Measurements from ENCODE around the gene MYOZ1.
"Not testable (repeated sequence)": the region's sequence is repeated elsewhere in the genome, so short reads cannot be mapped to it uniquely, and the experiment has no call there.

The MYOZ1 gene, protein sequence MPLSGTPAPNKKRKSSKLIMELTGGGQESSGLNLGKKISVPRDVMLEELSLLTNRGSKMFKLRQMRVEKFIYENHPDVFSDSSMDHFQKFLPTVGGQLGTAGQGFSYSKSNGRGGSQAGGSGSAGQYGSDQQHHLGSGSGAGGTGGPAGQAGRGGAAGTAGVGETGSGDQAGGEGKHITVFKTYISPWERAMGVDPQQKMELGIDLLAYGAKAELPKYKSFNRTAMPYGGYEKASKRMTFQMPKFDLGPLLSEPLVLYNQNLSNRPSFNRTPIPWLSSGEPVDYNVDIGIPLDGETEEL

DNA sequence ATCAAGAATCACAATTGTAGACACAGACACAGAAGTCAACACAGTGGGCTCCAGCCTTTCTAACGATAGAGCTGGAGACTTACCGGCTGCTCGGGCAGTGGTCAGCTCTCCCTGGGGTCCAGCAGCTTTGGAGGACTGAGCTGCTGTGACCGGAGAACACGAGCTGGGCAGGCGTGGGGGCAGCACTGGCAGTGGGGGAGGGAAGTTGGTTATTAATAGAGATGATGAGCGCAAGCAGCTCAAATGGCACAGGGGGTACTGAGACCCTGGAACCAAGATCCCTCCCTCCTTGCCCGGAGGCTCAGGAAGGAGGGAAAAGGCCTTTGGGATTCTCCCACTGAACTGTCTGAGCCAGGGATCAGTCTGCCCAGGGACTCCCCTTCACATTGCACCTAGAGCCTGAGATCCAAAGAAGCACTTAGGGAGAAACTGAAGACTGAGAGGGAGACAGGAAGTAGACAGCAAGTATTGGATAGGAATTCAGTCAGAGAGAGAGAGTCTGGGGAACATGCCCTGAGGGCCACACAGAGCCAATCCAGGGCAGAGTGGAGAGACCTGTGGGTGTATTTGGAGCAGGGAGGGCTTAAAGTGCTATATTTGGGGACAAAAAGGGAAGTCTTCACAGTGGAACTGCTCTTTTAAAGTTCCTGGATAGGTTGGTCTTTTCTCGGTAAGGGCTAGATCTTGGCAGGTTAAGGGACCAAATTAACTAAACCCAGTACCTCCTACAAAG lies at the start of gene MYOZ1:
TSS of gene MYOZ1 (minus strand) at position 147 of the 733 bp plus-strand sequence. CDS start 1,457 bp downstream, outside the sequence.
- DNase-seq = no peak

DNA sequence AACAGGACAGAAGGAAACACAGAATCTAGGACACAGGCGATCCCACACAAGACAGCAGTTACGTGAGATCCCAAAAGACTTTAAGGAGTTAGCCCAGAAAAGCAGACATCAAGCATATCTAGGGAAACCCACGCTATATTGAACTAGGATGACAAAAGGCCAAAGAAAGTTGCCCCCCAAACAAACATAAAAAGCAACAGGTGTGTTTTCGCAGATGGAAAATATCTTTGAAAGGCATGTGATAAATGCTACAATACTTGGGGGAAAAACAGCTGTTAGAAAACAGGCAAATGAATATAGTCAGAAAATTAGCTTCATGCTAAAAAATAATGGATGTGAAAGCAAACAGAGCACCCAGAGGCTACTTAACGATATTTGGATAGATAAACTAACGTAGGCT lies 49.5 kb upstream of the MYOZ1 start:
- not testable (repeated sequence) for DNase-seq

DNA sequence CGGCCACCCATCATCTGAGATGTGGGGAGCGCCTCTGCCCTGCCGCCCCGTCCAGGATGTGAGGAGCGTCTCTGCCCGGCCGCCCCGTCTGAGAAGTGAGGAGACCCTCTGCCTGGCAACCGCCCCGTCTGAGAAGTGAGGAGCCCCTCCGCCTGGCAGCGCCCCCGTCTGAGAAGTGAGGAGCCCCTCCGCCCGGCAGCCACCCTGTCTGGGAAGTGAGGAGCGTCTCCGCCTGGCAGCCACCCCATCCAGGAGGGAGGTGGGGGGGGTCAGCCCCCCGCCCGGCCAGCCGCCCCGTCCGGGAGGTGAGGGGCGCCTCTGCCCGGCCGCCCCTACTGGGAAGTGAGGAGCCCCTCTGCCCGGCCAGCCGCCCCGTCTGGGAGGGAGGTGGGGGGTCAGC lies 48.3 kb upstream of the MYOZ1 start:
- DNase-seq = not testable (repeated sequence)

DNA sequence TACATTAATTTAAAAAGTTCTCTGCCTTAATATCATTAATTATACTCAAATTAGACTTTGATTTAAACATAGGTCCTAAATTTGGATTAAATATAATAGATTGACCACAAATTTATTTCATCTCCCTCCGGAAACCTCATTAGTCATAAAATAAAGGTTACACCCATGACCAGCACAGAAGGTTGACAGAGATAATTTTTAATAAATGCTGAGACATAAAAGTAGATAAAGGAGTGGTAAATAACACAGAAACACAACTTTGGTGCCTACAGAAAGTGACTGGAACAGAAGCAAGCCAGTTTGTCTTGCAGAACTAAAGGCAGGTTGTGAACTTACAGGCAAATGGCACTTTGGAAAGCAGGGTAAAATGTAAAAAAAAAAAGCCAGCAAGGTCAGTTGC lies 46.4 kb upstream of the MYOZ1 start:
- DNase-seq = not testable (repeated sequence)

- DNase-seq = not testable (repeated sequence)
These were observed 33.3 kb upstream of the MYOZ1 start for GRCh38 chr10:73674546-73674945.

DNA sequence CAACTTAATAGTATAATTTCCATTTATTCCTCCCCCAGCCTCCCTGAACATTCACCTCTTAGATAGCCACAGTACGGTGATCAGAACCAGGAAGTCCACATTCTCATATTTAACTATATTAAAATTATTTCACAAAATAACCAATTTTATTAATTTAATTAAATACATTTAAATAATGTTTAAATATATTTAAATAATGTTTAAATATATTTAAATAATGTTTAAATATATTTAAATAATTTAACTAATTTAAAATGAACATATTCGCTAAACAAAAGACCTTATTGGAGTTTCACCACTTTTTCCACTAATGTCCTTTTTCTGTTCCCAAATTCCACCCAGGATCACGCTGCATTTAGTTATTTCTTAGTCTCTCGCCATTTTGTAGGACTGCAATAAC lies 27.1 kb upstream of the MYOZ1 start:
- not testable (repeated sequence) for DNase-seq

DNA sequence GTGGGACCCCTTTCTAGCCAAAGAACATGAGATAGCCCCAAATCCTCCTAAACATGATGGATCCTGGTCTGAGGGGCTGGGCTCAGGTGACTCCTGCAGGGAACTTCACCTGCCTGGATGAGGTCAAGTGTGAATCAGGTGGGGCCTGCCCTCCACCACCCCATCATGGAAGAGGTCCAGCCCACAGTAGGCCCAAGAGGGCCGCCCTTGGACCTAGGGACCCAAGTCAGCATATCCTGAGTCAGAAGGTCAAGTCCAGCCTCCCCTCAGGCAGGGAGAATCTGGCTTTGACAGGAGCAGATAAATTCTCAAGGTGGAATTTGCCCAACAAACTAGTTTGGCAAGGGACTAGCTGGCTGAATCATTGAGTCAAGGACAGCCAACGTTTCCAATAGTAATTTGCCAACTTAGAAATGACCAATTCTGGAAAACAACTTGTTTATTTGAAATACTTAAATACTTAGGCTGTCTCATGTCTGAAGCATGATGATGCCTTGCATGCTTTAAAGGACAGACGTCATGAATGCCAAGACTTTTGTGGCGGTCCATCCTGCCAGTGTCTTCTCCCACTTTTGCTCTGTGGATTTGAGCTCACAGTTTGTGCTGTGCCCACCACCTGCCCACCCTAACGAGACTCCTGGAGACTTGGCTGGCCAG lies 25.0 kb upstream of the MYOZ1 start:
- DNase-seq = not testable (repeated sequence)

GRCh38 chr10:73665581-73665980 lies 24.3 kb upstream of the MYOZ1 start:
- not testable (repeated sequence) for DNase-seq

DNA sequence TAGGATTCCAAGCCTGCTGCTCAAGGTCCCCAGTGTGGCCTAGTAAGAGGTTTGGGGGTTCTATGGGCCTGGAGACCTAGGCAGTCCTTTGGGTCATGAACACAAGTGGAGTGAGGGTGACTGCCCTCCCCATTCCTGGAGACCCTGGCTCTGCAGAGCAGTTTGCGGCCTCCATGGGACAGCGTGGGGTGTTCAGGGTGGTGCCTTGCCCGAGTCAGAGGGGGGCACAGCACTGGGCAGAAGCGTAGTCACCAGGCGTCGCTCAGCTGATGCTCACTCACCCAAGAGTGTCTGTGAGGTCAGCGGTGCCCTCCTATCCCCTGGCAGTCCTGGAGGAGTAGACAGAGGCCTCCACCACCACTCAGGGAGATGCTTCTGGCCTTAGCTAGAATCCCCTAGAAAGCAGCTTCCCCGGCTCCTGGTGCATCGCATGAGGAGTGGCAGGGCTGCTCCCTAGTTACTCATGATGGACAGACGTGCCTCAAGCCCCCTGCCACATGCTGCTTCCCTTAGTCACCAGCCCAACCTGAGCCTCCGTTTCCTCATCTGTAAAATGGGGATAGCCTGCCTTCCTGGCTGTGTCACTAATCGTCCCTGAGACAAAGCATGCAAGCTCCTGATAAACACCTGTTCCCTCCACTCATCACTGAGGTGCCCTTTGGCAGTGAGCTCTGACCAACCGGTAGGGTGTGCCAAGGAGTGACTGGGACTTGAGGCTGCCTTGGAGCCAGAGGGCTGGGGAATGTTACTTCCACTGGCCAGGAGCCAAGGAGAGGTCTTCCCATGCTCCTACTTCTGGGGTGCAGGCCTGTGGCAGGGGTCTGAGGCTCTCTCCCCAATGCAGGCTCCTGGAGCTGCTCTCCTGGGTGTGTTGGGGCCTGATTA lies 23.1 kb upstream of the MYOZ1 start:
- not testable (repeated sequence) for DNase-seq

DNA sequence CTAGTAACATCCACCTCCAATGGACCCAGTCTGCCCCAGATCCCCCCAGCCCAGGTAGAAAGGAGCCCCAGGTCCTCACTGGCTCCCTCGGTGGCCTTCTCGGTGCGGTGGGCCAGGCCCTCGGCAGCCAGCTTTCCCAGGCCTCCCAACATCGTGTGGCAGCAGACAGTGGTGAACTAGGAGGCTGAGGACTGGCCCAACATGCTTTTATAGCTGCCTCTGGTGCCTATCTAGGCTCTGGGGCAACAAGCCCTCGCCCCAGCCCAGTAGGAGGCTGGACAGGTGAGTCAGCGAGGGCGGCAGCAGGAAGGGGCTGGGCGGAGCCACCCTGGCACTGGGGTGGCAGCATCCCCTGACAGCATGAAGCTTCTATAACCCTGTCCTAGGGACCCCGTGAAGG lies 22.3 kb upstream of the MYOZ1 start:
- DNase-seq = not testable (repeated sequence)

DNA sequence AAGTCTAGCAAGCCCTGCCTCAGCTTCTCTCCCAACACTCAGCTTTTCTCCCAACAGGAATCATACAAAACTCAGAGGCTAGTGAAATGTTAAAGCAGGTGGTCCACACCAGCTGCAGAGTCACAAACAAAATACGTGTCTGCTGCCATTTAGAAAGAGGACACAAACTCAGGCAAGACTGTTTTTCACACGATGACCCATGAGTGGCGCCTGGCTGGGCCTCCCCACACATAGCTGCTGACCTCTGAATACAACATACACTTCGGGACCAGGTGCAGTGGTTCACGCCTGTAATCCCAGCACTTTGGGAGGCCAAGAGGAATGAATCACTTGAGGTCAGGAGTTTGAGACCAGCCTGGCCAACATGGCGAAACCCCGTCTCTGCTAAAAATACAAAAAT lies 21.4 kb upstream of the MYOZ1 start:
- DNase-seq = not testable (repeated sequence)

GRCh38 chr10:73655990-73656298 lies 14.7 kb upstream of the MYOZ1 start, which contains the start of gene SYNPO2L:
Gene SYNPO2L, minus strand, starts transcription at chr10:73656029. Its CDS starts 107 bp downstream, at chr10:73655922.
- no peak for DNase-seq

- no peak for DNase-seq
These were observed 14.1 kb upstream of the MYOZ1 start for GRCh38 chr10:73655257-73655989.

DNA sequence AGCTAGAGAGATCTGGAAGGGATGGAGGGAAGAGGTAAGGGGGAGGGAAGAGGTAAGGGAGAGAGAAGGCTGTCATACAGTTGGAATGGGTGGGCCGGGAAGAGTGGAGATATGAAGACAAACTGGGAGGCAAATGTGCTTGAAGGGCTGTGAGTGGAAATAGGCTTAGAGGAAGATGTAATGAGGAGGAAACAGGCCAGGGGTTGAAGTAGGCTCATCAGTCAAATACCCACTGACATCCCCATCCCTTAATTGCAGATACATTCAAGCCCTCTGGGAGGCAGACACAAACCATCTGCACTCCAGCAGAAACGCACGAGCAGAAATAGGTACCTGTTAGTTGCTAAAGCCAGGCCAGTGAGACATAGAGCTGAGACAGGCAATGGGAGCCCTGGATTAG lies 12.4 kb upstream of the MYOZ1 start:
- peak; percentile 13 for DNase-seq

- no peak for DNase-seq
These were observed 11.9 kb upstream of the MYOZ1 start for GRCh38 chr10:73653195-73653594.

DNA sequence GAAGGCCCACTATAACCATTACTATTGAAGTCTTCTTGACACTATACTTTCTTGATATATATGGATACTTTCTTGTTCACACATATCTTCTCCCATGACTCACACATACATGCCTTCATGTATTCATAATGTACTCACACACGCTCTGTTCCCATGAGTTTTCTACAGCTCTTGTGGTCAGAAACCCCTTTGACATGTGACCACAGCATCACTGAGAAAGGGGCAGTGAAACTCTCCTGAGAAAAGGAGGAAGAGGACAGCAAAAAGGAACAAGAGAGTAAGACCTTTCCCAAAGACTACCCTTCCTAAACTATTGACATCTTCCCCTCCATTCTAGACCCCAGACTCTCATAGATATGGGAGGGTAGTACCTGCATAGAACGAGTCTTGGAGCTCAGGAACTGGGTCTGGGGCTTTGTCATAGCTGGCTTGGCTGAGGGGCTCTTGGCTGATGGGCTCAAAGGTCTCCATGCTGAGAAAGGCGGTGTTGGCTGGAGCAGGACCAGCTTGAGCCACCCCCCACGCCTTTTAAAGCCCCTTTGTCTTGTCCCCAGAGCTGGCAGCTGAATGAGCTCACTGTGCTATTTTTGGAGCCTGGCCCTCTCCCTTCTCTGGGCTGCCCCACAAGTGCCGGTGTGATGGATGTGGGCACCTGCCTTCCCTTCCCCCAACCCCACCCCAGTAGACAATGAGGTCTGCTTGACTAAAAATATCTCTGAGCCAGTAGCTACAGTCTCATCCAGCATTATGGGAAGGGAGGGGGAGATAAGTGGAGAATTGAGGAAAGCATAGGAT lies 9.5 kb upstream of the MYOZ1 start:
- no peak for DNase-seq

GRCh38 chr10:73649876-73650536 lies 8.7 kb upstream of the MYOZ1 start:
- no peak for DNase-seq

GRCh38 chr10:73648975-73649829 lies 7.9 kb upstream of the MYOZ1 start:
- no peak for DNase-seq

DNA sequence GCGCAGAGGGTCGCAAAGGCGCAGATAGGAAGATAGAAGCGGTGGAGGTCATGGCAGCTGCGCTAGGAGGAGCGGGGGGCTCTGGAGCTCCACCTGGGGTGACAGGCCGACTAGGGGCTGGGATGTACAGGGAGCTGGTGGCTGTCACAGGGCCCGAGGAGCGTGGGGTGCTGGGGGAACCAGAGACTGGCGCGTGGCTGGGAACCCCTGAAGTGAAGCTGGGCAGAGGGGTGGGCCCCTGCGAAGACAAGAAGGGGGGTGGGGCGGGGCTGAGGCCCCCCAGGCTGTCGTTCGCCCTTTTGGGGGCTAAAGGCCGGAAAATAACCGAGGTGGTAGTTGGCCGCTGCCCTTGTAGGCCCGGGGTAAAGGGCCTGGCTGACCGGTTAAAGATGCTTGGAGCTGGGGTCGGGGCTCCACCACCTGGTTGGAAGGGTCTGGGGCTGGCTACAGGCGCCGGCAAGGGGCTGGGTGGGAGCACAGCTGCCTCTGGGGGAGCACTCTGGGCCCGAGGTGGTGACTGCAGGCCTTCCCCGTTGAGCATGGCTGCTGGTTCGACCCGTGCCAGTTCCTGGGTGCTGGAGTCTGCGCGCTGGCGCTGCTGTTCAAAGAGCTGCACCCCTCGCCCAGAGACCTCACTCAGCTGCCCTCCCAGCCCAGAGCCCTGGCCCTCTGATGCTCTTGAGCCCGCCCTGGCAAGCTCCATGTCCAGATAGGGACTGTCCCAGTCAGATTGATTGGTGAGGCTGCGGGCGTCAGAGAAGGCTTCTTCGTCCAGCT lies 6.8 kb upstream of the MYOZ1 start:
- DNase-seq = no peak

Measured in NCI-H526 treated with DMSO at 0.1 percent for 48 hours (cell line).